GM13977 (cell line): ENCODE data around the gene WDR7.
"Not testable (repeated sequence)": the region's sequence is repeated elsewhere in the genome, so short reads cannot be mapped to it uniquely, and the experiment has no call there.

Experiments
- DNase-seq: peaks from one replicate; pipeline ENCODE4 v3.0.0; 2012; ENCODE audit warnings: low spot score
- in situ Hi-C: fragments of 300-500 bp; cut with MboI; formaldehyde crosslinking; loops from one replicate; pipeline ENCODE4 v1.12.0; 2022; ENCODE audit warnings: low sequenced_read_pairs, low pct_unique_long_range_greater_than_20kb, mixed read lengths, inconsistent platforms; ENCODE audit not compliant: unreplicated experiment
- TF ChIP-seq, protein P1 (sequence below): IDR thresholded peaks from 2 replicates; pipeline ENCODE4 v1.5.1; 2012; ENCODE audit warnings: mild to moderate bottlenecking, control low read depth; ENCODE audit not compliant: insufficient read depth; ENCODE audit errors: extremely low read depth, missing control alignments

The WDR7 gene

GRCh38 chr18:56652802-56653201, 1.6 kb downstream of the WDR7 start:
- TF ChIP-seq, protein P1, sequence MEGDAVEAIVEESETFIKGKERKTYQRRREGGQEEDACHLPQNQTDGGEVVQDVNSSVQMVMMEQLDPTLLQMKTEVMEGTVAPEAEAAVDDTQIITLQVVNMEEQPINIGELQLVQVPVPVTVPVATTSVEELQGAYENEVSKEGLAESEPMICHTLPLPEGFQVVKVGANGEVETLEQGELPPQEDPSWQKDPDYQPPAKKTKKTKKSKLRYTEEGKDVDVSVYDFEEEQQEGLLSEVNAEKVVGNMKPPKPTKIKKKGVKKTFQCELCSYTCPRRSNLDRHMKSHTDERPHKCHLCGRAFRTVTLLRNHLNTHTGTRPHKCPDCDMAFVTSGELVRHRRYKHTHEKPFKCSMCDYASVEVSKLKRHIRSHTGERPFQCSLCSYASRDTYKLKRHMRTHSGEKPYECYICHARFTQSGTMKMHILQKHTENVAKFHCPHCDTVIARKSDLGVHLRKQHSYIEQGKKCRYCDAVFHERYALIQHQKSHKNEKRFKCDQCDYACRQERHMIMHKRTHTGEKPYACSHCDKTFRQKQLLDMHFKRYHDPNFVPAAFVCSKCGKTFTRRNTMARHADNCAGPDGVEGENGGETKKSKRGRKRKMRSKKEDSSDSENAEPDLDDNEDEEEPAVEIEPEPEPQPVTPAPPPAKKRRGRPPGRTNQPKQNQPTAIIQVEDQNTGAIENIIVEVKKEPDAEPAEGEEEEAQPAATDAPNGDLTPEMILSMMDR = no peak
- no peak for DNase-seq
- in situ Hi-C loops = no loop called here

- DNase-seq, in situ Hi-C loops: not testable (repeated sequence)
Observed at GRCh38 chr18:56654280-56654679, 3.1 kb downstream of the WDR7 start.

- DNase-seq = no peak
- in situ Hi-C loops = no loop called here
- TF ChIP-seq, protein P1 = no peak
Observed at GRCh38 chr18:56658261-56658660, 7.1 kb downstream of the WDR7 start.

DNA sequence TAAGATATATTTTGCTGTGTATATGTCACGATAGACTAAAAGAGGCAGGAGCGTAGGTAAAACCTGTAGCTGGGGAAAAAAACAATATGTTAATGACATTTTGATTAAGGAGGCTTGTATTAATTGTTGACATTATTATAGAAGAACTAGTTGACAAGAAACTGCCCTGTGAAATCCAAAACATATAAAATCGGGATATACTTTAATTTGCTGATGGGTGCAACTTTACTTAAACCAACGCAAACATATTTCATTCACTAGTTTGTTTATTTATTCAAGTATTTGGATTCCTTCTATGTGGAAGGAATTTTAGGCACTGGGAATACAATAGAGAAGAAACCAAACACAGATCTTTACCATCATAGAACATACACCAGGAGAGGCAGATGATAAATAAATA, 8.0 kb downstream of the WDR7 start:
- in situ Hi-C loops = no loop called here
- no peak for DNase-seq
- TF ChIP-seq, protein P1 = no peak

DNA sequence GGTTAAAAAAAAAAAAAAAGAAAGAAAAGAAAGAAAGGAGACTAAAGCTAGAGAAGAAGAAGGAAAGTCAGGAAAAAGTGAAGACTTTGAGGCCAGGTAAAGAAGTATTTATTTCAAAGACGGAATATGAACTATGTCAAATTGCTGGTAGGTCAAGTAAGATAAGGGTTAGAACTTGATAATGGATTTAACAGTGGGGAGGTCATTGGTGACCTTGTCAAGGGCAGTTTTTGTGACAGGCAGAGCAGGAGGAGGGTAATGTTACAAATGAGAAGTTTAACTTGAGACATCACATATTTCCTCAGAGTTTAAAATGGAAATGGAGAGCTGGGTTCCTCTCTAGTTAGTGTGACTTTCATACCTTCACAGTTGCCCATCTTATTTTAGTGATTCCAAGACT, 9.5 kb downstream of the WDR7 start:
- no peak for DNase-seq
- TF ChIP-seq, protein P1 = no peak
- in situ Hi-C loops = no loop called here

DNA sequence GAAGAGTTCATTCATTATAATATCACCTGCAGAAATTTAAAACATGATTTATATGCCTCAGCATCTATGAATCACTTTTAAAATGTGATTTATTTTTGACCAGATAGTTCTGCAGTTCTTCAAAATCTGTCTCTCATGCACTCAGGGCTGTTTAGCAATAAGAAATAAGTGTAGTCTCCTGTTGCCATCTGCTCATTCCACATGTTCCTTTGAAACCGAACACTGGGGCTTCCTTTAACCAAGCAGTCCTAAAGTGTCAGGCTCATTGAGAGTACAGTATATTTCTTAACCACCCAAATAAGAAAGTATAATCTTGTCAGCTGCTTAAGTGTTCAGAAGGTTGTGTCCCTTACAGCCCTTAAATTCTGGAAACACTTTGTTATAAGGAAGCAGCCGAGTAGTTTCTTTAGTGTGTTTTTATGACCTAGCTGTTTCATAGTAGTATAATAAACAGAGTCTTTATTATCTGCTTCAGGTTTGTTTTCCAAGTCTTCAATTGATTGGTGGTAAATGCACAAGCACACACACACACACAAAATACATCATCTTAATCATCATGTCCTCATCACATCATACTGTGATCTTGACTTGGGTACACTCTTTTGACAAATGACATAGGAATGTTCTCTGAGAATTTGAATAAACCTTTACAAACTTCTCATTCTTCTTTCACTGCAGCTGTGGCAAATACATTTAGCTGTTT, 10.4 kb downstream of the WDR7 start:
- TF ChIP-seq, protein P1 = no peak
- in situ Hi-C loops = no loop called here
- DNase-seq = no peak

DNA sequence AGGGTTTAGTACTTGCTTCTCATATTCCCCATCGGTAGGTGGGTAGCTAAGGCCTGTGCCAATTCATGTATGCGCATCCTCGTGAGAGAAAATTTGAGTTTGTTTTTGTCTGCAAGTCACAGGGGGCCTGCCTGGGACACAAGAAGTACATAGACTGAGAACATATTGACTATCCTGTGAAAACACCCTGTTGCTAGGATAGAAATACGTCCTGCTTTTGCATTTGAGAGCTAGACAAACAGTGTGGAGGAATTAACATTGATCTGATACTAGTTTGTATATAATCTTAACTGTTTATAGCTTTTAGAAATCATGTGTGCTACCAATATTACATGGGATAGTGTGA, 10.9 kb downstream of the WDR7 start:
- in situ Hi-C loops = no loop called here
- TF ChIP-seq, protein P1 = no peak
- no peak for DNase-seq
